GM19240 (cell line): ENCODE data around the gene GPR21.

Source experiments
- DNase-seq: peaks from one replicate; pipeline ENCODE4 v3.0.0; 2011; ENCODE audit warnings: low spot score; ENCODE audit not compliant: insufficient read length

The GPR21 gene

GRCh38 chr9:123063177-123063598, 29.7 kb downstream of the GPR21 start:
- DNase-seq = no peak

- no peak for DNase-seq
Observed at GRCh38 chr9:123063896-123064295, 30.4 kb downstream of the GPR21 start.

- no peak for DNase-seq
Observed at GRCh38 chr9:123064716-123065115, 31.2 kb downstream of the GPR21 start.

DNA sequence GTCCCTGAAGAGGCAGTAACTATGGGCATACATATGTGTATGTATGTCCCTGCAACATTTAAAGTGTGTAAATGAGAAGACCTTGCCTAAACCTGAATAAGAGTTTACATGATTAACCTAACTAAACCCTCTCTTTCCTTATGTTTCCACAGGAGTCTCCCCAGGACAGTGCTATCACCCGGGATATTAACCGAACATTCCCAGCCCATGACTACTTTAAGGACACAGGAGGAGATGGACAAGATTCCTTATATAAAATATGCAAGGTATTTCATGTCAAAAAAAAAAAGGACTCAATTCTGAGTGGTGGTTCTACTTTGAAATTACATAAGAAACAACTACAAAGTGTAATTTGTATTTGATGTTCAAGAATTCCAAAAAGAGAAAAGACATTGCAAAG, 31.7 kb downstream of the GPR21 start:
- no peak for DNase-seq

GRCh38 chr9:123067136-123067535, 33.7 kb downstream of the GPR21 start:
- no peak for DNase-seq

DNA sequence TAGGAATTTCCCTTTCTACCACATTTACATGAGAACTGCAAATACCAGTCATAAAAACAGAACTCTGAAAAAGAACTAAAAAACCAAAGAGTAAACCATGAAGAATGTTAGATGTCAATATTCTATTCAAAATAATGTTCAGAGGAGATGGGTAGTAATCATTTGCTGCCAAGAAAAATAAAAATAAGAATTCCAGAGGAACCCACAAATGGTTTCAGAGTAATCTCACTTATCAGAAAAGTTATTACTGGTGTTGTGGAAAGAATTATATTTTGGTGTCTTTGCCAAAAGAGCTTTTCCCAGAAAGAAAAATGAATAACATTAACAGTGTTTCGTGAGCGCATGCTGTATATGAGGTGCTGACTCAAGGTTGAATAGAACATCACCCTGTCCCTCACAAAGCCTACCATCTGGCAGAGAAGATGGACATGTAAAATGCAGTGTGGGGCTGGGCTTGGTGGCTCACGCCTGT, 35.6 kb downstream of the GPR21 start:
- no peak for DNase-seq

GRCh38 chr9:123070198-123070597, 36.7 kb downstream of the GPR21 start:
- DNase-seq = no peak

DNA sequence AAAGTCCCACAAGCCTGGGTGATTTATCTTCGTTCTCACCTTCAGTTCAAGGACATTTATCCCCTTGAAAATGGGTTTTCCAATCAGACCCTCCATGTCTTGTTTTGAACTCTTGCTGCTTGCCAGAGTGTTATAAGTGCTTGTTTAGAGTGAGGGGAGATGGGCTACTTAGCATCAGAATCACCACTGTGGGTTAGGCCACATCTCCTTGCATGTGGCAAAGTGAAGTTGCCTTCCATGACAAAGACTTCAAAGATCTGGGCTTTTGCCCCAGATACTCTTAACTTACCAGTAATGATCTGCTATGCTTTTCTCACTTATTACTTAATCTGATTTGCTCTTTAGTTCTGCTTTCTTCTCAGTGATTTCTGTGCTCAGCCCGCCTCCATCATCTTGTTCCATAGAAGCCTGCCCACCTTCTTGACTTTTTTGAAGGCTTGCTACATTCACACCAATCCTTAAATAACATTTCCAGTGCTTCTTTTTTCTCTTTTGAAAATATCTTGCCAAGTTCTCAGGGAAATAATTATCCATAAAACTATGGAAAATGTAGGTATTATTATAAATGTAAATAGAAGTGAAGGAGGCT, 39.0 kb downstream of the GPR21 start:
- DNase-seq = no peak

- no peak for DNase-seq
Observed at GRCh38 chr9:123073441-123073840, 40.0 kb downstream of the GPR21 start.

GRCh38 chr9:123073991-123074422, 40.5 kb downstream of the GPR21 start:
- DNase-seq = no peak

DNA sequence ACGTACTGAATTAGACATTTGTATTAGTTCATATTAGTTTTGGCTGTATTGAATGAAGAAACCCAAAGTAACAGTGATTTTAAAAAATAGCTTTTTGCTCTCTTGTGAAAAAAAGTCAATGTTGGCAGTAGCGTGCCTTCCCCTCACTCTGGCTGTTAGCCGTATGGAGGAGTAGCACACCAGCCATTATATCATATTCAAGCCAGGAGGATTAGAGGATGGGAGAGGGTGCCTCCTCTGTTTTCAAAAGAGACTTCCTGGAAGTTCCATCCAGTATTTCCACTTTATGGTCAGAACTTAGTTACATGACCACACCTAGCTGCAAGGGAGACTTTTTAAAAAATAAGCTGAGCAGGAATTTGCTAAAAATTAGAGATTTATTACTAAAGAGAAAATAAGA, 41.2 kb downstream of the GPR21 start:
- DNase-seq = no peak

DNA sequence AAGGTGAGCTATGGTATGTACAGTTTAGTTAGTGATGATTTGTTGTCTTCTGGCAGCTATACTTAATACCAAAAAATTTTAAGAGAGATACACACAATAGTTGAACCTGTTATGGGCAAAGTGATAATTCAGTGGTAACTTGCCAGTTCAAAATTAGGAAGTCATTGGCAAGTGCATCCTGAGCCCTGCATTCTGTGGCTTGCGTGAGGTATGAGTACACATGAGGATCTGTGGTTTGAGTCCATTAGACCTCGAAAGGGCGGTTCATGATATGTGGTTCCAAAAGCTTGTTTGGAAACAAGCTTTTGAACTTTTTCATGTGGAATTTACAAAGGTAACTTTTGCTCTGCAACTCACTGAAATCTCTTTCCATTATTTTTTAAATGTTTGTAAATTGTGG, 47.0 kb downstream of the GPR21 start:
- no peak for DNase-seq

- DNase-seq = no peak
Observed at GRCh38 chr9:123081824-123082223, 48.4 kb downstream of the GPR21 start.

GRCh38 chr9:123083680-123084079, 50.2 kb downstream of the GPR21 start:
- no peak for DNase-seq

GRCh38 chr9:123084256-123084655, 50.8 kb downstream of the GPR21 start:
- no peak for DNase-seq
